Measurements from ENCODE around the gene TIPARP.

The TIPARP gene

DNA sequence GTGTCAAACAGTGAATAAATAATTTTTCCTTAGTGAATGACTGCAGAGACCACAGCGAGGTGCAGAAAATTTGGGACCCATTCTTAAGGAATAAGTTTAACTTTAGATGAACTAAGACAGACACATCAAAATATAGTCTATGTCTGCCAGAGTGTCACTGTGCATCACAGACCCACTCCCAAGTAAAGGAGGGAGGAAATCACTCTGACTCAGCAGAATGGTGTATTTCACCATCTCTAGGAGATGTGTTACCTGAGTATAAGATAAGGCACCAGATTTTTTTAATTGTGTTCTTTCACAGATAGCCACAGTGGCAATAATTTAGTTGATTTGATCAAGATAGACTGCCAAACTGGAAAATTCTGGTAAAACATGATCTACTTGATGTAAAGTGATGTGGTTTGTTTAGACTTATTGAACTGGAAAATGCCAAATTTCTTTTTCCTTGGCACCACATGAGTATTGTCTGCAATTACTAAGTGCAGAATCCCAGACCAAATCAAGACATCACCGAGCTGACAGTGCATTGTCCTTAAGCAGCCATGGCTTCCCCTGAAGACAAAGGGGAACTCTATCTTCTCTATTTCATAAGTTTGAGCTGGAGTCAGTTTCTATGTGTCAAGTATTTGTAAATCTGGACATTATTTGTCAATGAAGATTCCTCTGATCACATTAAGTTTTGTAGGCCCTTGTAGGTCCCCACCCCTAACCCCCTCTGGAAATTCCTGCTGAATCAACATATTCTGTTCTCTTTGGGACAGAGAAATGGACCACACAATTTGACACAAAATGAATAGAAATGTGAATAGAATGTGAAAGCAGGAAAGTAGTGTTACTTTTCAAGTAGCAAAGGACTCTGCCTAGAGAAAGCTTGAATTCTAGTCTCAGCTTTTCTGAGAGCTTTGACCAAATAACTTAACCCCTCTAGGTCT is 47.6 kb downstream of the TIPARP start:
- Histone ChIP-seq H3K4me1 (ENCODE audit: low read length) (no peaks in the 10 kb centered on the region), H3K4me3 (ENCODE audit: low read length) (no peak overlapping the region), H3K79me2 (ENCODE audit: low read length) (no peaks in the 10 kb centered on the region), H3K9ac (ENCODE audit: low read length) (no peak overlapping the region), H3K4me2 (ENCODE audit: low read depth, low read length) (no peak overlapping the region), H3F3A (ENCODE audit: insufficient read depth, low read length) (no peaks in the 10 kb centered on the region), H3K36me3 (replicated peaks; ENCODE audit: insufficient read depth, low read length) (no peaks in the 10 kb centered on the region), H3K27ac (ENCODE audit: low read length) (no peak overlapping the region), H3K9me2 (replicated peaks; ENCODE audit: insufficient read depth, low read length) (no peaks in the 10 kb centered on the region), H3K9me3 (replicated peaks; ENCODE audit: insufficient read depth, low read length) (no peaks in the 10 kb centered on the region), H2AFZ (ENCODE audit: low read length) (no peak overlapping the region), H4K20me1 (ENCODE audit: insufficient read depth, low read length) (no peaks in the 10 kb centered on the region), H3K27me3 (replicated peaks; ENCODE audit: insufficient read depth, low read length) (no peaks in the 10 kb centered on the region)
- no peak for DNase-seq
- TF ChIP-seq, protein P1, sequence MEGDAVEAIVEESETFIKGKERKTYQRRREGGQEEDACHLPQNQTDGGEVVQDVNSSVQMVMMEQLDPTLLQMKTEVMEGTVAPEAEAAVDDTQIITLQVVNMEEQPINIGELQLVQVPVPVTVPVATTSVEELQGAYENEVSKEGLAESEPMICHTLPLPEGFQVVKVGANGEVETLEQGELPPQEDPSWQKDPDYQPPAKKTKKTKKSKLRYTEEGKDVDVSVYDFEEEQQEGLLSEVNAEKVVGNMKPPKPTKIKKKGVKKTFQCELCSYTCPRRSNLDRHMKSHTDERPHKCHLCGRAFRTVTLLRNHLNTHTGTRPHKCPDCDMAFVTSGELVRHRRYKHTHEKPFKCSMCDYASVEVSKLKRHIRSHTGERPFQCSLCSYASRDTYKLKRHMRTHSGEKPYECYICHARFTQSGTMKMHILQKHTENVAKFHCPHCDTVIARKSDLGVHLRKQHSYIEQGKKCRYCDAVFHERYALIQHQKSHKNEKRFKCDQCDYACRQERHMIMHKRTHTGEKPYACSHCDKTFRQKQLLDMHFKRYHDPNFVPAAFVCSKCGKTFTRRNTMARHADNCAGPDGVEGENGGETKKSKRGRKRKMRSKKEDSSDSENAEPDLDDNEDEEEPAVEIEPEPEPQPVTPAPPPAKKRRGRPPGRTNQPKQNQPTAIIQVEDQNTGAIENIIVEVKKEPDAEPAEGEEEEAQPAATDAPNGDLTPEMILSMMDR (IDR thresholded peaks at IDR 0.05; ENCODE audit: low read length) = no peak
- no peak for TF ChIP-seq EZH2 (optimal IDR thresholded peaks at IDR 0.05; ENCODE audit: low read depth, low read length)
- TF ChIP-seq EZH2phosphoT487 (IDR thresholded peaks at IDR 0.05; ENCODE audit: low read length) = no peak

DNA sequence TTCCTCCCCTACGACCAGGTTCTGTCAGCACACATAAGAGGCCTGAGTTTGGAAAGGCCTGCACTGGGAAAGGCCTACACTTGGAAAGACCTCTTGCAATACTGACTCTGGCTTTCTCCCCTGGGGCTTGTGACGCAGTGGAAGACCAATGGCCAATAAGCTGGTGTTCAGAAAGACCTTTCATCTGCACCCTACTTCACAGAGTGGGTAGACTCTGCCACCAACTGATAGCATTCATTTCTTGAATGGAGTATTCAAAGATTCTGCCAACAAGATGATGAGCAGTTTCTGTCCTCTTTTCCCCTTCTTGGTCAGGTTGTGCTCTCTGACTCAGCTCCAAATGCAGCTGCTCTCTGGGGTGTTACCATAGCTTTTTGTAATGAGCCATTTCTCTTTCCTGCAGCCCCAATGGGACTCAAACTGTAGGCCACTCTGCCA is 48.8 kb downstream of the TIPARP start:
- no peaks in the 10 kb centered on the region for H4K20me1 ChIP-seq (ENCODE audit: insufficient read depth, low read length)
- no peaks in the 10 kb centered on the region for H3F3A ChIP-seq (ENCODE audit: insufficient read depth, low read length)
- H3K27me3 ChIP-seq (replicated peaks; ENCODE audit: insufficient read depth, low read length) = no peaks in the 10 kb centered on the region
- DNase-seq = no peak
- no peaks in the 10 kb centered on the region for H3K79me2 ChIP-seq (ENCODE audit: low read length)
- no peak overlapping the region for H2AFZ ChIP-seq (ENCODE audit: low read length)
- H3K27ac ChIP-seq (ENCODE audit: low read length) = no peak overlapping the region
- TF ChIP-seq EZH2phosphoT487 (IDR thresholded peaks at IDR 0.05; ENCODE audit: low read length) (no peak), EZH2 (optimal IDR thresholded peaks at IDR 0.05; ENCODE audit: low read depth, low read length) (no peak)
- TF ChIP-seq, protein P1 (IDR thresholded peaks at IDR 0.05; ENCODE audit: low read length) = no peak
- no peaks in the 10 kb centered on the region for H3K9me2 ChIP-seq (replicated peaks; ENCODE audit: insufficient read depth, low read length)
- no peaks in the 10 kb centered on the region for H3K9me3 ChIP-seq (replicated peaks; ENCODE audit: insufficient read depth, low read length)
- H3K4me3 ChIP-seq (ENCODE audit: low read length) = no peak overlapping the region
- H3K4me2 ChIP-seq (ENCODE audit: low read depth, low read length) = no peak overlapping the region
- H3K4me1 ChIP-seq (ENCODE audit: low read length) = 0 out of 2 replicates have a peak, but pooled peaks cover 6% of the 10 kb centered on the region
- no peak overlapping the region for H3K9ac ChIP-seq (ENCODE audit: low read length)
- H3K36me3 ChIP-seq (replicated peaks; ENCODE audit: insufficient read depth, low read length) = no peaks in the 10 kb centered on the region

DNA sequence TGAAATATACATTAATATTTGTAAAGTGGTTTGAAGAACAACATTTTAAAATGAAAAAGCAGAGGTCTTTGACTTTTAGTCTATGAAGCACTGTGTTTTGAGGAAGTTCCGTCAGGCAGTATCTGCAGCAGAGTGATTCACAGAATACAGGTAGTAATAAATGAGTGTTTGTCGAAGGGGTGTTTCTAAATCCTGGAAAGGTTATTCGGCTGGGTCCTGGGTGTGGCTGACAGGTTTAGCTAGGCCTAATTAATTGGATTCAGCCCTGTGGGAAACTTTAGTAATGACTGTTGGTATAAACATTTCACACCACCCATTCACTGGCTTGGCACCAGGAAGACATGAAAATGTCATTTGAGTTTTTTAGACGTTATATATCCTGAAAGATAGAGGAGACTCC is 51.3 kb downstream of the TIPARP start:
- Histone ChIP-seq H3K36me3 (replicated peaks; ENCODE audit: insufficient read depth, low read length) (no peaks in the 10 kb centered on the region), H3K27me3 (replicated peaks; ENCODE audit: insufficient read depth, low read length) (no peaks in the 10 kb centered on the region), H3K27ac (ENCODE audit: low read length) (no peak overlapping the region), H4K20me1 (ENCODE audit: insufficient read depth, low read length) (no peaks in the 10 kb centered on the region), H3K9ac (ENCODE audit: low read length) (no peak overlapping the region), H3F3A (ENCODE audit: insufficient read depth, low read length) (no peaks in the 10 kb centered on the region), H2AFZ (ENCODE audit: low read length) (no peak overlapping the region), H3K4me1 (ENCODE audit: low read length) (0 out of 2 replicates have a peak, but pooled peaks cover 6% of the 10 kb centered on the region), H3K79me2 (ENCODE audit: low read length) (no peaks in the 10 kb centered on the region), H3K9me2 (replicated peaks; ENCODE audit: insufficient read depth, low read length) (no peaks in the 10 kb centered on the region), H3K4me3 (ENCODE audit: low read length) (no peak overlapping the region), H3K9me3 (replicated peaks; ENCODE audit: insufficient read depth, low read length) (no peaks in the 10 kb centered on the region), H3K4me2 (ENCODE audit: low read depth, low read length) (no peak overlapping the region)
- DNase-seq = no peak
- TF ChIP-seq EZH2phosphoT487 (IDR thresholded peaks at IDR 0.05; ENCODE audit: low read length) = no peak
- TF ChIP-seq, protein P1 (IDR thresholded peaks at IDR 0.05; ENCODE audit: low read length) = no peak
- no peak for TF ChIP-seq EZH2 (optimal IDR thresholded peaks at IDR 0.05; ENCODE audit: low read depth, low read length)

All from MM.1S (cell line).